SKM-1 treated with dmso at 0.1 percent for 144 hours (cell line): ENCODE measurements around the gene CACNA1H.

Experiments used
- DNase-seq: peaks from one replicate; lab custom pipeline; 2025; ENCODE audit not compliant: unreplicated experiment; lab: John Stamatoyannopoulos, UW

The CACNA1H gene

DNA sequence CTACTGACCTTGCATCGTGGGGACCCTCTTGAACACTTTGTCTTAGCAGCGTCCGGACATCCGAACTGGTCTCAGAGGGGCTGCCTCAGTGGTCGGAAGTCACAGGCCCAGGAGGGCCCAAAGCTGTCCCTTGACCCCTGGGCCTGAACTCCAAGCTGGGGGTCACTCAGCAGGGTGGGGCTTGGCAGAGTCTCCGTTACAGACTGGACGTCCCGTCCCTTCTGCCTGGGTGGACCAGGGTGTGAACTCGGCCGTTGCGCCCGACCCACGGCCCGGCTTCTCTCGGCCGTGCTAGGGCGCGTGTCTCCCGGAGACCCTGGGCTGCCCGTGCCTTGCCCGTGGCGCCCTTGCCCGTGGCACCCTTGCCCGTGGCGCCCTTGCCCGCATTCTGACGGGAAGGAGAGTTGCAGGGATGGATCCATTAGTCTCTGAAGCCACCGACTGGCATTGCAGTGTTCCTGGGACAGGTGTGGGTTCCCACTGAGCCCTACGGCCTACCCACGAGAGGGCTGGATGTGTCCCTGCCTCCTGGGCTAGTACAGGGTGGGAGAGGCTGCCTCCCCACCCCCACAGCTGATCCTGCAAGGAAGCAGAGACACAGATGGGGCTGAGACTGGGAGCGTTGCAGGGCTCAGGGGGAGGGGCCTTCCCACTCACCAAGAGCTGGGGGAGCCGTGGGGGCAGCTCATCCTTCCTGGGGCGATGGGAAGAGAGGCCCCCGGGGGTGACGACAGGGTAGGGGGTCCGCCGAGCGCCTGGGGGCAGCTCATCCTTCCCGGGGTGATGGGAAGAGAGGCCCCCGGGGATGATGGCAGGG is 4.9 kb downstream of the CACNA1H start:
- DNase-seq: no peak

DNA sequence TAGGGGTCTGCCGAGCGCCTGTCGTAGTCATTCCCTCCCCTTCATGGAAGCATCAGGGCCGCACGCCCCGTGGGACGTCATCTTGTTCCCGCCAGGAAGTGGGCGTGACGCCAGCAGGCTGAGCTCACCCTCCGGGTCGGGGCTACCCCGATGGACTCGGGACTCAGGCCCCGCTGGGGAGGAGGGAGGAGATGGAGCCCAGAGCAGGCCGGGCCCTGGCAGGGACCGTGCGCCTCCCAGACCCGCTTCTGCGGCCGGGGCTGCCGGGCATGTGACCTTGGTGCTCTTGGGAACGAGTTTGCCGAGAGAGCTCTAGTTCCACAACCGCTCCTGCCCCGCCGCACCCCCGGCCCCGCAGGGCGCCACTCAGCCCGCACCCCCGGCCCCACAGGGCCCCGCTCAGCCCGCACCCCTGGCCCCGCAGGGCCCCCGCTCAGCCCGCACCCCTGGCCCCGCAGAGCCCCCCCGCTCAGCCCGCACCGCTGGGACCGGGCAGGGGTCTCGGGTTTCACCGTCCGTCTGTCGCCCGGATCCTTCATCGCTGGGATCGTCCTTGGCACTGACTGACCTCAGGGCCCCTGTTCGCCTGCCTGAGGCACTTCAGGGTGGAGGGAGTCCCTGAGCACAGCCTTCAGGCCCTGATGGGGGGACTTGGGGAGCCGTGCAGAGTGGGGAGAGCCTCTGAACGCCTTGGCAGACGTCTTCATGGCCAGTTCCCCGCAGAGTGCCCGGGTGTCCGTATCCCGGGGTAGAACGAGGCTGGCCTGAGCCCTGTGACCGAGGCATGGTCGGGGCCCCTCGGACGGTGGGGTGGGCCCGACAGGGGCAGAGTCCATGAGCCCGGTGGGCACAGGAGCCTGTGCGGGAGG is 5.8 kb downstream of the CACNA1H start:
- DNase-seq: no peak

DNA sequence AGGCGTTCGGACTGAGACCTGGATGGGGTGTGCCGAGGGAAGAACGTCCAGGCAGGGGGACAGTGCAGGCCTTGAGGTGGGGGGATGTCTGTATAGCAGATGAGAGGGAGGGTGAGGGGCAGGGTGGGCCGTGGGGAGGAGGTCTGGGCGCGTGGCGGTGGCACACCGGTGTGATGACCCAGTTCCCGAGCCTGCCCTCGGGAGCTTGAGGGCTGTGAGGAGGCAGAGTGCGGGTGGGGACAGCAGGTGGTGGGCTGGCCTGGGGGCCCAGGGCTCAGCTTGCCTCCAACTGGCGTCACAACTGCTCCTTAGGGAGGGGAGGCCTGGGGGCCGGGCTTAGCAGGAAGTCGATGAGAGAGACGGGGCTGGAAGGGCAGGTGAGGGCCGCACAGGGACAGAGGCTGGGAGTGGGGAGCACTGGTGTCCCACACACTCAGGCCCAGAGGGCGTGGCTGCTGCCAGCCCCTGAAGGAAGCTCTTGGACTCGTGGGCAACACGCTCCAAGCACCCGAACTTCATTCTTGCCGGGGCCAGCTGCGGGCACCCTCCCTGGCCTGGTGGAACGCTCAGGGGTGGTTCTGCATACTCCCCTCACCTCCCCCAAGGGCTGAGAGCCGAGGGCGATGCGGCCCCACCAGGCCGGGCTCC is 6.5 kb downstream of the CACNA1H start:
- DNase-seq: no peak

DNA sequence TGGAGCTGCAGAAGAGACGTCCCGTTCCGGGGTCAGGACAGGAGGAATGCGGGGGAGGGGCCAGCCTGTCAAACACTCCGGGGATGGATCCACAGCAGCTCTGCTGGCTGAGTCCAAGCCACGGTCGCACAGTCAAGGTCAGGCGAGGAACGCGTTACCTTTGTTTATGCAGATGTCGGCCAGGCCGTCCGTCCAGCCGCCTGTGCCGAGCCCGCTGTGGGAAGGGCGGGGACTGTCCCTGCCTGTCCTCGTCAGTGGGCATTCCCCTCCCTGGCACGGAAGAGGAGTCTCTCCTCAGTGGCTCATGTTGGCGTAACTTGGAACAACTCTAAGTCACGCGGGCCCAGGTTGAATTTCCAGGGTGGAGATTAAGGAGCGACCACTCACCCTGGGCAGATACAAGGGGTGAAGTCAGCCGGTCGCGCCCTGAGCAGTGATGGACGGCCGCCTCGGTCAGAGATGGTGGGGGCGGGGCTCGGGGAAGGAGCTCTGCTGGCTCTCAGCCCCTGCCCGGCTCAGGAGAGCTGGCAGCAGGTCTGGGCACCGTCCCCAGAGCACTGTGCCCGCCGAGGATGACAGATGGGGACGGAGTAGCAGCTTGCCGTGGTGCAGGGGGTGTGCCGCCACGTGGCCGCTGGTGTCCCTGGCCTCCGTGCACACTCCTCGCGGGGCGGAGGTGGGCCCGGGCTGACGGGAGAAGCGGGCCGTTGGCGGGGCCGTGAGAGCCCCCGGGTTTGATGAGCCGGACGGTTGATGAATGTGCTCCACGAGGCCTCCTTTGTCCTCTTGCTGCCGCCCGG is 7.3 kb downstream of the CACNA1H start:
- no peak for DNase-seq

DNA sequence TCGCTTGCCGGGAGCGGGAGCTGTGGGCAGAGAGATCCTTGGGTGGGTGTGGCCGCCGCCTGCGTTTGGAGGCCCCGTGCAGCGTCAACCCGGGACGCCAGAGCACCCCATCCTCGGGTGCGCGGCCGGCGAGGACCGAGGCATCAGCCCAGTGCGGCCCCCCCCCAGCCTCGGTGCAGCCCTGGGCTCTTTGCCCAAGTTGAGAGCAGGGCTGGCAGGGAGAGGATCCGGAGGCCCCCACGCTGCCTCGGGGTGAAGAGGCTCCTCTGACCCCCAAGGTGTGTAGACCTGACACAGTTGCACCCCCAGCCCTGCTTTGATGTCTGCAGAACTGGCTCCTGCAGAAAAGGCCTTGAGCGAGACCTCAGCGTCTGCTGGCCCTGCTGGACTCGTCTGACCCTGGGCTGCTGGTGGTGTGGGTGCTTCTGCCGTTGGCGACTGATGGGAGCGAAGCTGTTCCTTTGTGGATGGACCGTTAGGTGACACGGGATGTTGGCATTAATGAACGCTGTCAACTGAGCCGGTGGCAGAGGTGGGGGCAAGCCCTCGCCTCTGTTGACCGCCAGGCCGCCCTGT is 8.0 kb downstream of the CACNA1H start:
- no peak for DNase-seq

DNA sequence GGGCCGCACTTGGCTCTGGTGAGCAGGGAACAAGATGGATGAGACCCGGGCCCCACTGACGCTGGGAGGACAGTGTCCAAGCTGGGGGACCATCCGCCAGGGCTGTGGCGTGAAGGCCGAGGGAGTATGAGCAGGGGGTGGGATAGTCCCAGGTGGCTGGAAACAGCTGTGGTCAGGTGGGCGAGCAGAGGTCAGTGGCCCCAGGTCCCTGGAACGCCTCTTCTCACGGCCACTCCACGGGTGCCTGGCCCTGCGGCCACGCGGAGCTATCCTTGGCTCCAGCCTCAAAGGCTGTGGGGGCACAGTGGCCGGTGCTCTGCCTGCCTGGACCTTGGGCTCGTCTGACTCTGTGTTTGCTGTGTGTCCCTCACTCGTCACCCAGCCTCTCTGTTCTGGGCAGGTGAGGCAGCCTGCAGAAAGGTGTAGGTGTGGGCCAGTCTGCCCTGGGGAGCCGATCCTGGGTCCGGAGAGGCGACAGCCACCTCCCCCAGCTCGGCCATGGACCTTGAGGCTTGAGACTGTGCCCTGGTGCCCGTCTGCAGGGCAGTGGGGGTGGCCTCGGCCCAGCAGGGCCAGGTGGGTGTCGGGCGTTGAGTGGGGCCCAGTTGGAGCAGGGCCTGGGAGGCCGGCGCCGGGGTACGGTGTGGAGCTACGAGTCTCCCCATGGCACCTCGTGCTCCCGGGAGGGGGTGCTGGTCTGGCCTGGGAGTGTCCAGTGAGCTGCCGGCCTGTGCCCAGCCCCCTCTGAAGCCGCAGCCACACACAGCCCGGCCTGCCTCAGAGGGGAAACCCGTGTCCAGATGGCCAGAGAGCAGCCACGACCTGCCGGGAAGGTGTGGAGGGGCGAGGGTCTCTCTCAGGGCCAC is 10.0 kb downstream of the CACNA1H start:
- DNase-seq: no peak

DNA sequence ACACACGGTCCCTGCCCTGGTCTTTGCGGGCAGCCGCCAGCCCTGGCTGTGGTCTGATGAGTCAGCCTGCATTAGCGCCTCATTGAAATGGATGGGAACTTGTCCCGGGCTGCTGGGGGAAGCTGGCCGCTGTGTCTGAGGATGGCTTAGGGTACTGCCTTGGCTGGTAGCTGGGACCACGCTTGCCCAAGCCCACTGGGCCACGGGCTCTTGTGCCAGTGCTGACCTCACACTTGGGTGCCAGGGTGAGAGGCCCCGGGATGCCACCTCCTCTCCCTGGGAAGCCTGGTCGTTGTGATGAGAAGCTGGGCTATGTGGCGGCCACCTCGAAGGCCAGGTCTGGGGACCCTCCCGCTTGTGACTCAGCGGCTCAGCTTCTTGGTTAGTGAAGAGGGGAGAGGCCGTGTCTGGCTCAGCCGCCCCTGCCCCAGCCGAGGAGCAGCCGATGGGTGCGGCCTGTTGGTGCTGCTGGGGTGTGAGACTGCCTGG is 10.7 kb downstream of the CACNA1H start:
- DNase-seq: no peak

DNA sequence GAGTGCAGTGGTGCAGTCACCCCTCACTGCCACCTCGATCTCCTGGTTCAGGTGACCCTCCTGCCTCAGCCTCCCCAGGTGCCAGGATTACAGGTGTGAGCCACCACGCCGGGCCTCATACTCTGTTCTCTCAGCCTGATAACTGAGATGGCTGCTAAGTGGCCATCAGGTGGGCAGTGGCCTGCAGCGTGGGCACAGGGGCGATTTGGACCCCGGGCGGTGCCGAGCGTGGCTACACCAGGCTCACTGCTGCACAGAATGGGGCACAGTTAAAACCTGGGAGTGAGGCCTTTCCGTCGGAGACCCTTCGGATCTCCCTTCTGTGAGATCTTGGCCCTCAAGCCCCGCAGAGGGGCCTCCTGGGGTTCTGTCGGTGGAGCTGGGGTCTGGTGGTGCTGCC is 11.5 kb downstream of the CACNA1H start:
- no peak for DNase-seq

DNA sequence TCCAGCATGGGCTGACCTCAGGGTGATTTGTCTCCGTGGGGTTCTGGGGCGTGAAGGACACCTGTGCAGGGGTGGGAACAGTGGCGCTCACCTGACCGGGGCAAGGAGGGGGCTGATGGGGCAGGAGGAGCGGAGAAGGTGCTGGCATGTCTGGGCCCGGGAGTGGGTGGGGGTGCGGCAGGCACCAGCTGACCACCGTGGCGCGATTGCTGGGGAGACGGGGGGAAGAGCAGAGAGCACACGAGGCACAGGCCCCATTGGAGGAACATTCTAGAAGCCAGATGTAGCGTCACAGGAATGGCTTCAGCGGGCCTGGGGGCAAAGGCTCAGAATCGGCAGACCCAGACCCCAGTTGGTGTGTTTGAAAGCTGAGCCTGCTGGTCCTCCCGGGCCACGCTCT is 12.1 kb downstream of the CACNA1H start:
- DNase-seq: no peak

DNA sequence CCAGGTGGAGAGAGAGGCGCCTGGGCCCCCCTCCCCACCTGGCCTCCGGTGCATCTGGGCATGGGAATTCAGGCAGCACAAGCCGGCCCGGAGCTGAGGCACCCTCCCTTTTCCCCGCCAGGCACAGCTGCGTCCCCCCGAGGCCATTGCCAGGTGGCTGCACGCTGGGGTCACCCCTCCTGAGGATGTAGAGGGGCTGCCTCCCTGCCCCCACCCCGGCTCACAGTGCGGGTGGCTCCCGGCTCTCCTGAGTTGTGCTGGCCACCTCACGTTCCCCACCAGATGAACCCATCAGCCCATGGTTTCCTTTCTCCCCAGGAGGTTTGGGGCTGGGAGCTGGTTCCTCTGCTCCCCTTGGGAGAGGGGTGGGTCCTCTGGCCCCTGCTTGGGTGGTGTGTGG is 12.6 kb downstream of the CACNA1H start:
- no peak for DNase-seq

DNA sequence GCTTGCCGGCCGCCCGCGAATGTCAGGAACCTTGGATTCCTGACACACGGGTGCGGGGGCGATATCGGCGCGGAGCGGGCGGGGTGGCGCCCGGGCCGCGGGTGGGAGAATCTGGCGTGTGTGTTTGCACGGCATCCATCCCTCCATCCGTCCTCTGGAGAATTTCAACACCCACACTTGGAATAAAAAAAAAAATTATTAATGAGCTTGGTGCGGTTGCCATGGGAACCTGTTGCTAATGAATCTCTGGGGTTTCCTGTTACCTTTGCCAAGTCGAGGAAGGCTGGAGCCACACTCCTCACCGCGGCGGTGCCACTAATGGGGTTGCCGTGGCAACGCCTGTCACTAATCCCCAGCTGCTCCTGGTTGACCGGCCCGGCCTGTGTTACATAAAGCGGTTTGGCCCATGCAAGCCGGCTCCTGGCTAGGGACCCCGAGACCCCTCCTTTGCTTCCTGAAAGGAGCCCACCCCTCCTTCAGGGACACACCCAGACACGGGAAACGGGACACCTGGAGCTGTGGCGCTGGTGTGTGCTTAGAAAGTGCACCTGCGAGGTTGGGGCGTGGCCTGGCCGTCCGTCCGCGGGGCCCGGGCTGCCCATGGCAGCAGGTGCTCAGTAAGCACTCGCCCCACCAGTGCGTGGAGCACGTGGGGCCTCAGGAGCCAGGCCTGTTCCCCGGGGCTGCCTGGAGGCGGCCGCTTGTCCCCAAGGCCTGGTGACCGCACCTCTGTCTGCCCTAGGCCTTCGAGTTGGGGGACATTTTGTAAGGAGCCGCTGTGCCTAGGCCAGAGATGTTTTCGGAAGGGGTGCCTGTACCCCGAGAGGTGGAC is 14.6 kb downstream of the CACNA1H start:
- DNase-seq: no peak

DNA sequence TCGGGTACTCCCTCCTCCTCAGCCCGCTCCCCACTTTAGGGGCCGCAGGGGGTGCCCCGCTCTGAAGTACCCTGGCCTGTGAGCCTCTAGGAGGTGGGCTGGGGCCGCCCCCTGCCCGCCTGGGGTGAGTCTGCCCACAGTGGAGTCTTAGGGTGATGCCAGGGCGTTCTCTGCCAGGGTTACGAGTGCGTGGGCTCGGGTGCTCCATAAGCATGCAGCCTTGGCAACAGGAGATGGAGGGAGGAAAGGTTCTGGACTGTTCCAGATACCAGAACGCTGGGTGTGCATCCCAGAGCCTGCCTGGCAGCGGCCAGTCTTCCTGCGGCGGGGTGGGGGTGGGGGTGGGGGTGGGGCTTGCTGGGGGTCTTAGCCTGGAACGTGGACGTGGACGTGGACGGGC is 15.9 kb downstream of the CACNA1H start:
- no peak for DNase-seq

DNA sequence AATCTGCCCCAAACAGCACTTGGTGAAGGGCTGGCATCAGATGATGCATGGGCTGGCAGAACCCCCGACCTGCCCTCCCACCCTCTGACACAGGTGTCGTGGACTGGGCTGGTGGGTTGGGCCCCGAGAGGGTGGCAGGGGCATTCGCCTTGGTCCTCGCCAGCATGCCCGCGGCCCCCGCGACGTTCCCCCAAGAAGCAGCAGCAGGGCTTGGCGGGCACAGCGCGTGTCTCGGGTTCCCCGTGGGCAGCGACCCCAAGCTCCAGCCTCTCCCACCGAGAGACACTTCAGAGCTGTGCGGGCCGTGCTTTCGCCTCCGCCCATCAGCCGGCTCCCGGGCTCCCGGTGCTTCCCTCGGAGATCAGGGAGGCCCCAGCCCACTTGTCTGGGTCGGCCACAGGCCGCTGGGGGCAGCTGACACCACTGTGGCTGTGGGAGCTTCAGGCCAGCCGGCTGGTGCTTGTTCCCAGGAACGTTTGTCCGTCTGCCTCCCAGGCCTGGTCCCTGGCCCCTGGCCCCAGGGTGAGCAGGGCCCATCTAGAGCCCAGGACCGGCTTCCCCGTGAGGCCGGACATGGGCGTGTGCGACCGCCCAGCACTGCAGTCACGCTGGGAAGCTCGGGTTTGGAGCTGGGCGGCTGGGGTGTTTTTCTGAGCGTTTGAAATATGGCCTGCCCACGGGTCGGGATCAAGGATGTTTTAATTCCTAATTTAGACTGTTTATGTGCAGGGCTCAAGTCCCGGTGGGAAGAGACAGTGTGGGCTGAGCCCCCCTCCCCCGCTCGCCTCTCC is 16.6 kb downstream of the CACNA1H start:
- no peak for DNase-seq

DNA sequence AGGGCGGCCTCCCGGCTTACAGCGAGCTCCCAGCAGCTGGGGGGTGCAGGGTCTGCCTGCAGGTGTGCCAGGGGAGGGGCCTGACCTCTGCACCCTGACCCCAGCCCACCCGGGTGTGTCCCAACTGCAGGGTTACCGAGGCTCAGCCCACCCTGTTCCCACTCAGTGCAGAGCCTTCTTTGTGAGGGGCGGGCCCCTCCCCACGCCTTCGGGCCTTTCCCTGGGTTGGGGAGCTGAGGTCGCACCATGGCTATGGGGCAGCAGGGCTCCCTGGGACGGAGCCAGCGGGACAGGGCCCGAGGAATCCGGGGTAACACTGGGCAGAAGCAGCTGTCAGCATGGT is 17.1 kb downstream of the CACNA1H start:
- DNase-seq: no peak

DNA sequence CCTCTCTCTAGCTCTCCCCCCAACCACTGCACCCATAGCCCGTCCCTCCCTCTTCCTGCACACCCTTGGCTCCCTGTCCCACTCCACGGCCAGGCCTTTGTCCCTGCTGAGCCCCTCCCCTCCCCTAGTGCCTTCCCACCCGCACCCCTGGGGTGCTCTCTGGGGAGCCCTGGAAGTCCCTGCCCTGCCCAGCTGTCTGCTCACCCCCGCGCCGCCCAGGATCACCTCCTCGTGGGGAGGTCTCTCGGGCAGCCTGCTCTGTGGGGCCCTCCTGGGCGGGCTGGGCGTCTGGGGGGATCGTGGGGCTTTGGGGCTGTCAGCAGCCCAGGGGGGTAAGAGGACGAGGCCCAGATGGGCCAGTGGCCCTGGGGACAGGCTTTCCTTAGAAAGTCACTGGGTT is 18.1 kb downstream of the CACNA1H start:
- no peak for DNase-seq

DNA sequence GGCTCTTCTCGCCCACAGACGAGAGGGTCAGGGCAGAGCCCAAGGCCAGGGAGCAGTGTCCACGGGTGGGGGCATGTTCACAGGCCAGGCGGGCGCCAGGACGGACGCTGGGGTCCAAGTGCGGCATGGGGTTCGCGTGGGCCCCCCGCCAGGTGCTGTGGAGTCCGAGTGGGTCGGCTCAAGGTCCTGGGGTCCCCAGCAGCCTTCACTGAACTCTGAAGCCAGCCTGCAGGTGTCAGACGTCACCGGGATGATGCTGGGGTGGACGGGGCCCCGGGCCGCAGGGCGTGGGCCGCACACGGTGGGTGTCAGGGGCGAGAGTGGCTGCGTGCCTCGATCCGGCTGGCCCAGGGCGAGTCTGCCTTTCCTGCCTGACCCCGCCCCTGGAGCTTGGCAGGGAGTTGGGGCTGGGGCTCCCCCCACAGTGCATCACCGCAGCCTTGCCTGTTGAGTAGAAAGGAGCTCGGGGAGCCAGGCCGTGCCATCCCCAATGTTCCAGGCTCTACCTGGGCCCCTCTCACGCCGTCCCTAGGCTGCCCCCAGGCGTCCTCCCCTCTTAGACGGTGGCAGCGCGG is 19.0 kb downstream of the CACNA1H start:
- DNase-seq: no peak

DNA sequence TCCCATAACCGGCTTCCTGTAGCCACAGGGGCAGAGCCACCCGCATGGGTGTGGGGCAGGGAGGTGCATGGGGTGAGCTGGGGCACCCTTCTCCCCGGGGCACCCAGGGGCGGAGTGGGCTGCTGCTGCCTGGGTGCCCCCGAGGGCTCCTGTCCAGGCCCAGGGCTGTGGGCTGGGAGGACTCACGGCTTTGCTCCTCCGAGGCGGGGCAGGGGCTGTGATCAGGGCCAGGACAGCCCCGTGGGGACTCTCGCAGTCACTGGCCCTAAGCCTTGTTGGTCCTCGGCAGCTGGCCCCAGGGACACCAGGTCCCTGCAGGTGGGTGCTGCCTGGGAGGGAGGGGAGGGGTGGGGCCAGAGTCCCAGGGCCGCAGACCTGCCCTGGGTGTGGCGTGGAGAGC is 19.7 kb downstream of the CACNA1H start:
- DNase-seq: no peak
